Breast epithelium (tissue), 3 donors: ENCODE data around the gene DGUOK.

ENCODE experiments used
- CTCF ChIP-seq, 3 donors: fragments of 450-650 bp; IDR thresholded peaks; one replicate each; pipeline ENCODE4 v1.5.1; 2016 to 2017; ENCODE audit warnings: antibody characterized with exemption in 3 of 3, mild to moderate bottlenecking in 3 of 3, moderate library complexity in 3 of 3
- POLR2A ChIP-seq: fragments of 450-650 bp; IDR thresholded peaks from one replicate; pipeline ENCODE4 v1.6.1; 2016; ENCODE audit warnings: antibody characterized with exemption, mild to moderate bottlenecking, moderate library complexity

- TF ChIP-seq CTCF (IDR thresholded peaks at IDR 0.05) (no peak), POLR2A (no peak)
Measured at GRCh38 chr2:73904952-73905351, 21.7 kb upstream of the DGUOK start.
